GM12864 (cell line): ENCODE data around the gene HCFC1R1.

ENCODE experiments used
- DNase-seq: peaks from one replicate; pipeline ENCODE4 v3.0.0-alpha.2; 2011; ENCODE audit warnings: low read depth
- H3K4me3 ChIP-seq: 2 replicates; pipeline ENCODE4 v1.5.1; 2011; ENCODE audit warnings: mild to moderate bottlenecking, low read depth, low read length, control low read depth
- CTCF ChIP-seq: IDR thresholded peaks from 2 replicates; pipeline ENCODE4 v1.5.1; 2011; ENCODE audit warnings: low read depth, mild to moderate bottlenecking, moderate library complexity, low read length, control low read depth, inconsistent platforms; ENCODE audit errors: missing control alignments

HCFC1R1 gene

GRCh38 chr16:3046641-3047386 is 23.1 kb upstream of the HCFC1R1 start:
- TF ChIP-seq CTCF, result no peak
- H3K4me3 ChIP-seq, result no peak overlapping the region
- DNase-seq, result no peak

- no peak for TF ChIP-seq CTCF
- no peak for DNase-seq
- H3K4me3 ChIP-seq, result peak within 1 kb of the TSS; percentile 51
Observed at GRCh38 chr16:3045758-3046640, 22.3 kb upstream of the HCFC1R1 start, which contains the start of gene MMP25. Gene MMP25, plus strand, starts transcription at chr16:3046561. Its CDS starts 357 bp downstream, at chr16:3046918.

GRCh38 chr16:3044708-3045107 is 21.0 kb upstream of the HCFC1R1 start:
- no peak overlapping the region for H3K4me3 ChIP-seq
- no peak for DNase-seq
- TF ChIP-seq CTCF, result no peak

- no peak overlapping the region for H3K4me3 ChIP-seq
- no peak for TF ChIP-seq CTCF
- DNase-seq, result no peak
Observed at GRCh38 chr16:3042376-3042775, 18.6 kb upstream of the HCFC1R1 start.

GRCh38 chr16:3038896-3039295 is 15.2 kb upstream of the HCFC1R1 start:
- no peak for DNase-seq
- H3K4me3 ChIP-seq, result no peak overlapping the region
- TF ChIP-seq CTCF, result no peak

GRCh38 chr16:3038256-3038655 is 14.5 kb upstream of the HCFC1R1 start:
- no peak overlapping the region for H3K4me3 ChIP-seq
- no peak for TF ChIP-seq CTCF
- DNase-seq, result no peak
